Pericardium fibroblast (primary cell): Measurements from ENCODE around the gene AGR2. TPM values are rescaled to one million over a fixed set of nuclear protein-coding genes. Genes with fewer than 3 reads are reported as not detected.

Experiments
- total RNA-seq: library from RNA; depleted of rRNA; stranded (reverse); fragments of >200 nt; gene quantifications from 2 replicates; pipeline ENCODE4 v1.2.3, GENCODE V29; 2015

AGR2 gene
- not detected in 2 replicates for total RNA-seq

DNA sequence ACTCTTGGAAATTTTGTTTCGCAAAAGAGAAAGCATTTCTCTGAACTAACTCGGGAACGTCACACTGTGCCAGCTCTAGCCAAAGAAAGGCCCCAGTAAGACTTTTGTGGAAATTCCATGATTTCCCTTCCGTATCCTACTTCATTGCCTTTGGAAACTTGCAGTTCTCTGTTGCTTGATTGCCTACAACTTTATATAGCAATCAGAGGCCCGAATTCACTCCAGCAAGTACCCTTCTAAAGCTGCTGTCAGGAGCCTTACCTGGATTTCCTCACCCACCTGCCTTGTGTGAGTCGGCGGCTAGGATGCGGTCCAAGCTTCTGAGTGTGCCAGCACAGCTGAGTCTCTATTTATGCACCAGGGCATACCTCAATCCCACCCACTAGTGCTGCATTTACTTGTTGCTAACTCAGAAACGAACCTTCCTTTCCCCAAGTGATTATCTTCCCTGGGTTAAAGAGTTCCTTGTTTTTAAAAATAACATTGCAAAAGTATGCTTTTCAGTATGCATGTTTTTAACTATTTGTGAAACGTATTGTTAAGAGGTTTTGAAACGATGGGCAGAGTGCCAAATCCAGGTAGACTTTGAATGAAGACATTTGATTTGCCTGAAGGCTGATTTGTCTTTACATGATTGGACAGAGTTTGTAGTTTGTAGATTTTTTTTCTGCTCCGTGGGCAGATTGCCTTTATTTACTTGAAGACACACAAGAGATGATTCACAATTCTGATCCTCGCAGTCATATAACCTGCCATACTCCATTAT is at the start of gene AGR2:
AGR2 (minus strand) TSS at position 326 of the 766 bp plus-strand sequence. CDS start 3,203 bp downstream, outside the sequence.

DNA sequence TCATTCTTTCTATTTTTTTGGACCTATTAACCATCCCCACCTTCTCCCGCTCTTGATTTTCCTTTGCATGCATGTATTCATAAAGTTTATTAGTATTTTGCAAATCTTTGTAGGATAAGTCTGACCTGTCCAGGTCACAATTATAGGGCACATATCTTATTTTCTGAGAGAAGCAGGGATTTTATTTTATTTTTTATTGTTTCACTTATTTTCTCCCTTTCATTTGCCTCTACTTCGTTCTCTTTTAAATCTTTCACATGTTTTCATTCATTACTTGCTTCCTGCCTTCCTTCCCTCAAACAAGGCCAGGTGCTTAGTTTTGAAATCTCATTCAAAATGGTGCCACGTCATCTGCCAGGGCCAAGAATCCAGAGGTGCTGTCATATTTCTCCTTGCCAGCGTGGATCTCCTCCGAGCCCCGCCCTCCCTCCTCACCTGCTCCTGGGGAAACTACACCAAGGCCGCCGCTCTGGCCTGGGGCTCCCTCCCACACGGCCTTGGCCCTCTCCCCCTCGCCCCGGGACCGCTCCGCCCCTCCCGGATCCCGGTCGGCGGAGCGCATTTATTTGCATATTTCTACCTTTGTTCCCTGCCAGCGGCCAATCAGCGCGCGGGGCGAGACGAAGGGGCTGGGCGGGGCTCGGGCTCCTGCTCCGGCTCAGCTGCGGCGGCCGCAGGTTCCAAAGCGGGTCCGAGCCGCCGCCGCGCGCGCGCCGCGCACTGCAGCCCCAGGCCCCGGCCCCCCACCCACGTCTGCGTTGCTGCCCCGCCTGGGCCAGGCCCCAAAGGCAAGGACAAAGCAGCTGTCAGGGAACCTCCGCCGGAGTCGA is 51.5 kb downstream of the AGR2 start, which contains the start of gene TSPAN13:
TSPAN13 (plus strand) TSS at position 654 of the 830 bp plus-strand sequence. CDS start 213 bp downstream, outside the sequence.

Other genes with a start within 250 kb of the AGR2 start
- 7.2 and 12.5 TPM in 2 replicates for gene ANKMY2, start 159.2 kb downstream of the AGR2 start, total RNA-seq
- 70.1 and 91.6 TPM in 2 replicates for gene BZW2, start 158.8 kb downstream of the AGR2 start, total RNA-seq
- gene TSPAN13, start 51.2 kb downstream of the AGR2 start, total RNA-seq, result 1.0 and 5.6 TPM in 2 replicates
- not detected in 2 replicates for gene AGR3, start 77.0 kb upstream of the AGR2 start, total RNA-seq